PC-3 (cell line): ENCODE results near the gene TTLL10.

Source experiments
- CTCF ChIP-seq: fragments of 300-600 bp; sonication (generic); conservative IDR thresholded peaks from 2 replicates; pipeline ENCODE4 v1.5.1; 2017; ENCODE audit warnings: antibody characterized with exemption, low read depth, mild to moderate bottlenecking, low read length
- EZH2 ChIP-seq: fragments of 300-600 bp; sonication (generic); IDR thresholded peaks from one replicate; pipeline ENCODE4 v1.6.1; 2017; ENCODE audit warnings: antibody characterized with exemption, mild to moderate bottlenecking, low read length; ENCODE audit not compliant: unreplicated experiment
- EZH2phosphoT487 ChIP-seq: fragments of 300-600 bp; sonication (generic); IDR thresholded peaks from 2 replicates; pipeline ENCODE4 v1.6.1; 2018; ENCODE audit warnings: mild to moderate bottlenecking, antibody characterized with exemption, low read length, borderline replicate concordance

- TF ChIP-seq EZH2phosphoT487 (no peak), CTCF (no peak), EZH2 (no peak)
These were observed 56.1 kb downstream of the TTLL10 start for GRCh38 chr1:1229770-1230169.
